ENCODE measurements around the gene UTF1.

GRCh38 chr10:133201151-133201947 is 28.7 kb upstream of the UTF1 start:
- TF ChIP-seq CTCF (IDR thresholded peaks at IDR 0.05) (no peak), POLR2A (IDR thresholded peaks at IDR 0.05) (no peak)
